ENCODE data around the gene TIMM23. TPM values are rescaled to one million over a fixed set of nuclear protein-coding genes. Genes with fewer than 3 reads are reported as not detected.
A peak's percentile ranks its signal among the peaks of the same experiment; 100 is the strongest.

TIMM23 gene
- total RNA-seq, 1 experiment from 2014 or later, result 142 TPM

DNA sequence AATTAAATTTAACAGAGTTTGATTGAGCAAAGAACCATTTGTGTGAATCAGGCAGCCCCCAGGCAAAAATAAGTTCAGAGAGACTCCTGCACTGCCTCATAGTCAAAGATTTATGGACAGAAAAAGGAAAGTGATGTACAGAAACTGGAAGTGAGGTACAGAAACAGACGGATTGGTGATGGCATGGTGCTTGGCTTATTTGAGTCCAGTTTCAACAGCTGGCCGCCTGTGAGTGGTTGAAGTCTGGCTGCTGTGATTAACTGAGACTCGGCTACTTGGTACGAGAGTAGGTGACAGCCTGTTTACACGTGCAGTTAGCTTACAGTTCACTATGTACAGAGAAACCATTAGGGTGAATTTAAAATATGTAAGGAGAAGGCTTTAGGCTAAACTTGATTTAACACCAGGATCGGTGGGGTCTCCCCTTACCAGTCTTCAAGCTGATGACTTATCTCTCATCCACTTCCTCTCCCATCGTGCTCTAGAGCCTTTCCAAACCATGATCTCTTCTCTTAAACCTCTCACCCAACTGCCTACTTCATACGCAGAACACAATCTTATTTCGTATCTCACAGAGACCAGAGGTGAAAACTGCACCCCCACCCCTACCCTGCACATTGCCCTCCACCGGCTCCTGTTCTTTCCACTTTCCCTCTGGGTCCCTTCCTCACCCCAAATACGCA is 78.8 kb downstream of the TIMM23 start:
- Histone ChIP-seq H3K4me1 (peaks cover 50% of the 10 kb centered on the region), H3K36me3 (ENCODE audit: control insufficient read depth, insufficient read depth, low read length) (no peaks in the 10 kb centered on the region), H3K27me3 (replicated peaks; ENCODE audit: control insufficient read depth, insufficient read depth, low read length) (no peaks in the 10 kb centered on the region), H3K9me3 (no peaks in the 10 kb centered on the region), H3K4me3 (ENCODE audit: low read depth, low read length) (no peak overlapping the region)
- Mint-ChIP-seq H3K27me3 (ENCODE audit: insufficient read depth, unreplicated experiment) (no peaks in the 10 kb centered on the region), H3K4me3 (ENCODE audit: unreplicated experiment) (no peak overlapping the region), H3K9me3 (ENCODE audit: unreplicated experiment) (no peaks in the 10 kb centered on the region), H3K27ac (ENCODE audit: unreplicated experiment) (no peak overlapping the region), H3K36me3 (ENCODE audit: insufficient read depth, unreplicated experiment) (no peaks in the 10 kb centered on the region), H3K4me1 (ENCODE audit: low read depth, unreplicated experiment) (peaks cover 43% of the 10 kb centered on the region)
- no peak for TF ChIP-seq CTCF (IDR thresholded peaks at IDR 0.05; ENCODE audit: insufficient read depth in 1 of 2, low read depth in 1 of 2, low read length in 1 of 2, severe bottlenecking in 1 of 2, unreplicated experiment in 1 of 2)
- DNase-seq, result no peak
- no TSS peak for BruUV-seq (replicated peaks)
- ChIA-PET POLR2A (no interaction called here), CTCF (interaction anchor here (1.4 kb wide), 1 partner anchor 28 kb away, joined by 5 read pairs; no protein-coding TSS in a partner anchor)
- intact Hi-C loops (cut with micrococcal nuclease; ENCODE audit: unreplicated experiment), result loop anchor here (10.0 kb wide), 1 partner anchor 54 kb away; no protein-coding TSS in a partner anchor

DNA sequence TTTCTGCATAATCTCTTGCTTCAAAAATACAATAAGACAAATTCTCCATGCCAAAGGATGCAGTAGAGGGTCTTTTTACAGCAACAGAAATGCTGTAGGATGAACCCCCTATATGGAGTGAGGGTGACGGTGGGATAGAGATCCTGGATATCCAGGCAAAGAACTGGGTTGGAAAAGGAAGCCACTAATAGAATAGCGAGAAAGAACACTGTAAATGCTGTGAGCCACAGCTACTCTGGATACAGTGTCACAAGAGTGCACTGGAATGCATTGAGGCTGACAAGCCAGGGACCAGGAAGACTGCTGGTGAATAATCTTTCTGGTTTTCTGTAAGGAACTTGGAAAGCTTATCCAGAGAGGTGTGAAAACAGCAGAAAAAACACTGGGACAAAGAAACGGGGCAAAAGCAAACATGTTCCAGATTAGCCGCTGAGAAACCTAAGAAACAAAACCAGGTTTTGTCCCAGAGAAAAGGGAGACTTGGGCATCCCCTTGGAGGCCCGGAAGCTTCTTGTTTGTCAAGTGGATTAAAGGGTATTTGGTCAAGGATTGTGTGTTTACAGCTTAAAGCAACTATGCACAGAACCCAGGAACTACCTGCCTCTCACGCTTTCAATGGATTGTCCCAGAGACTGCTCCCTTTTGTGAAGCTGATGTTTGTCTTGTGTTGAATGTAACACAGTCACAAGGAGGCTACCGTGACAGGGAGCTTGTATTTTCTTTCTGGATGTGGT is 79.9 kb downstream of the TIMM23 start:
- H3K4me3 ChIP-seq (ENCODE audit: low read depth, low read length), result no peak overlapping the region
- H3K27me3 Mint-ChIP-seq (ENCODE audit: insufficient read depth, unreplicated experiment), result no peaks in the 10 kb centered on the region
- H3K36me3 ChIP-seq (ENCODE audit: control insufficient read depth, insufficient read depth, low read length), result no peaks in the 10 kb centered on the region
- ChIA-PET POLR2A (interaction anchor here (0.6 to 1.4 kb wide), 3 partner anchors 20 to 29 kb away, joined by 4 to 5 read pairs (median 5); no protein-coding TSS in a partner anchor), CTCF (interaction anchor here (0.6 to 1.7 kb wide), 10 partner anchors 8 to 207 kb away, joined by 3 to 16 read pairs (median 4); no protein-coding TSS in a partner anchor)
- DNase-seq, result peak; percentile 81 to 83
- peak overlapping the region; percentile 53 for H3K4me3 Mint-ChIP-seq (ENCODE audit: unreplicated experiment)
- no peaks in the 10 kb centered on the region for H3K36me3 Mint-ChIP-seq (ENCODE audit: insufficient read depth, unreplicated experiment)
- H3K9me3 ChIP-seq, result peaks cover 5% of the 10 kb centered on the region
- no TSS peak for BruUV-seq (replicated peaks)
- no peak for TF ChIP-seq CTCF (IDR thresholded peaks at IDR 0.05; ENCODE audit: insufficient read depth in 1 of 2, low read depth in 1 of 2, low read length in 1 of 2, severe bottlenecking in 1 of 2, unreplicated experiment in 1 of 2)
- H3K9me3 Mint-ChIP-seq (ENCODE audit: unreplicated experiment), result peaks cover 8% of the 10 kb centered on the region
- peaks cover 43% of the 10 kb centered on the region for H3K4me1 Mint-ChIP-seq (ENCODE audit: low read depth, unreplicated experiment)
- intact Hi-C loops (cut with micrococcal nuclease; ENCODE audit: unreplicated experiment), result loop anchor here (1.0 to 10.0 kb wide), 2 partner anchors 21 to 53 kb away; no protein-coding TSS in a partner anchor
- peaks cover 50% of the 10 kb centered on the region for H3K4me1 ChIP-seq
- peak overlapping the region; percentile 81 for H3K27ac Mint-ChIP-seq (ENCODE audit: unreplicated experiment)
- no peaks in the 10 kb centered on the region for H3K27me3 ChIP-seq (replicated peaks; ENCODE audit: control insufficient read depth, insufficient read depth, low read length)

DNA sequence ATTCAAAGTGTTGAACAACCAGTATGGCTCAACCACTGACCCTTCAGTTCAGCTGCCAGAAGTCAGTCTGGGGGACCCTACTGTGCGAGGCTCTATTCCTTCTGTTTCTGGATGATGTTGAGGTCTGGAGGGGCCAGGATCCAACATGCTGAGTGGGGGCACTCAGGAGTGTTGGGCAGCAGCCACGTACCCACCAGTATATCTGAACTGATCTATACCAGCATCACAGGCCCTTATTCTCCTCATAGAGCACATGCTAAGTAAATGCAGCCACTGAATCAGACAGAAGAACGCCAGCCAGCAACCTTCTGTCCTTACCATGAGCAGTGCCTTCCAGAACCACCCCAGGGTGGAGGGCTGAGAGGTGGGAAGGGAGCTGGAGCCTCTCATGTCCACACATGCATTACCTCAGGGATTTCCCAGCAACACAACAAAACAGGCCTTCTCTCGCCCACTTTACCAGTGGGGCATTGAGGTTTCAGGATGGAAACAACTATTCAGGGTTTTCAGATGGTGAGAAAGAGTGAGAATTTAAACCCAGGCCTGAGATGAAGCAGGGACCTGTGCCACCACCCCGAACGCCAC is 80.6 kb downstream of the TIMM23 start:
- peaks cover 43% of the 10 kb centered on the region for H3K4me1 Mint-ChIP-seq (ENCODE audit: low read depth, unreplicated experiment)
- POLR2A ChIA-PET, result interaction anchor here (0.6 to 1.4 kb wide), 3 partner anchors 21 to 30 kb away, joined by 4 to 5 read pairs (median 5); no protein-coding TSS in a partner anchor
- intact Hi-C loops (cut with micrococcal nuclease; ENCODE audit: unreplicated experiment), result loop anchor here (1.0 to 10.0 kb wide), 2 partner anchors 22 to 52 kb away; no protein-coding TSS in a partner anchor

More for the DNA sequence above, 80.6 kb downstream of the TIMM23 start:
- Mint-ChIP-seq H3K27me3 (ENCODE audit: insufficient read depth, unreplicated experiment) (no peaks in the 10 kb centered on the region), H3K4me3 (ENCODE audit: unreplicated experiment) (peak overlapping the region; percentile 53), H3K36me3 (ENCODE audit: insufficient read depth, unreplicated experiment) (no peaks in the 10 kb centered on the region), H3K9me3 (ENCODE audit: unreplicated experiment) (peaks cover 10% of the 10 kb centered on the region), H3K27ac (ENCODE audit: unreplicated experiment) (peak overlapping the region; percentile 81)
- Histone ChIP-seq H3K27me3 (replicated peaks; ENCODE audit: control insufficient read depth, insufficient read depth, low read length) (no peaks in the 10 kb centered on the region), H3K36me3 (ENCODE audit: control insufficient read depth, insufficient read depth, low read length) (no peaks in the 10 kb centered on the region), H3K9me3 (peaks cover 11% of the 10 kb centered on the region), H3K4me1 (peaks cover 50% of the 10 kb centered on the region), H3K4me3 (ENCODE audit: low read depth, low read length) (no peak overlapping the region)
- CTCF ChIA-PET, result interaction anchor here (0.6 to 1.7 kb wide), 10 partner anchors 9 to 206 kb away, joined by 3 to 16 read pairs (median 4); no protein-coding TSS in a partner anchor
- no peak for DNase-seq
- no peak for TF ChIP-seq CTCF (IDR thresholded peaks at IDR 0.05; ENCODE audit: insufficient read depth in 1 of 2, low read depth in 1 of 2, low read length in 1 of 2, severe bottlenecking in 1 of 2, unreplicated experiment in 1 of 2)
- no TSS peak for BruUV-seq (replicated peaks)
